Keratinocyte (primary cell): ENCODE results near the gene UNC5A.

ENCODE experiments used
- CTCF ChIP-seq, 3 experiments: IDR thresholded peaks in 1 of 3; conservative IDR thresholded peaks in 1 of 3; optimal IDR thresholded peaks in 1 of 3; 2 replicates in 2 of 3; 3 replicates in 1 of 3; pipeline versions ENCODE3 to v1.5.1; 2011; ENCODE audit warnings: low read length in 3 of 3, mild to moderate bottlenecking in 3 of 3, moderate library complexity in 2 of 3, control low read depth in 1 of 3, inconsistent platforms in 1 of 3; ENCODE audit not compliant: insufficient read depth in 2 of 3; ENCODE audit errors: extremely low read depth in 1 of 3
- EZH2 ChIP-seq: IDR thresholded peaks from one replicate; pipeline ENCODE4 v1.6.1; 2012; ENCODE audit warnings: inconsistent platforms, mild to moderate bottlenecking, low read length, moderate library complexity

GRCh38 chr5:176780176-176781053 lies 29.9 kb upstream of the UNC5A start:
- TF ChIP-seq EZH2 (no peak), CTCF (optimal IDR thresholded peaks at IDR 0.05 in 1 of 3, IDR thresholded peaks at IDR 0.05 in 1 of 3, conservative IDR thresholded peaks at IDR 0.05 in 1 of 3; ENCODE audit: extremely low read depth in 1 of 3, insufficient read depth in 2 of 3, low read length in 3 of 3) (no peak)
